GM18861 (cell line): ENCODE results near the gene HAPLN2.
"Not testable (repeated sequence)": the region's sequence is repeated elsewhere in the genome, so short reads cannot be mapped to it uniquely, and the experiment has no call there.

Source experiments
- ATAC-seq: cut with Tn5 transposase; IDR thresholded peaks from one replicate; pipeline ENCODE4 v1.9.1; 2021; ENCODE audit not compliant: unreplicated experiment

Gene HAPLN2

DNA sequence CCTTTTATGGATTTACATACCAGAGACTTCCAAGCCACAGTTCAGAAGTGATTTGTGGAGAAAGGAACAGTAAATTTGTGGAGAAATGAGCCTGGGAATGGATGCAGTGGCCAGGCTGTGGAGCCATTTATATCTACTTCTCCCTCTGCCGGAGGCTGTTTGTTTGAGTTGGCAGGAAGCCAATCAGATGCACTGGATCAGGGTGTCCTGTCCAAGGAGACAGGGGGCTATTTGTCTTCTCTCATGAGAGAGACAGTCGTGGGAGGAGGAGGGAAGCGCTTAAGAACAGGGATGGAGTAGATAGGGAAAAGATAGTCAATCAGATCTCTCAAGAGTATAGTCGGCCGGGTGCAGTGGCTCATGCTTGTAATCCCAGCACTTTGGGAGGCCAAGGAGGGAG lies 2.8 kb upstream of the HAPLN2 start:
- ATAC-seq = no peak

DNA sequence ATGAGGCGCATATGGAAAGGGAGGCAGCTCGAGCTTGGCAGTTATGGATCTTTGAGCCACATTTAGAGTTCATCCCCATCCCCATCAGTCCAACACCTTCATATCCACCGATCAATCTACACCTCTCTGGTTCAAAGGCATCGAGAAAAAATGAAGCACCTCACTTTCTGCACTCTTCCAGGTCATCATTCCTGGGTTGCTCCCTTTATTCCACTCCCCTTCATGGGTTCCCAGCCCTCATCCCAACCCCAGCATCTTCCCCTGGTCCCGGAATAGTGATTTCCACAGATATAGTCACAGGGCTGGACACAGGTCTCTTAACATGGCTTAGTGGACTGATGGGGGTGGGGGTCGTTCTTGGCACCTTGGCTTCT lies 354 bp downstream of the HAPLN2 start:
- no peak for ATAC-seq

DNA sequence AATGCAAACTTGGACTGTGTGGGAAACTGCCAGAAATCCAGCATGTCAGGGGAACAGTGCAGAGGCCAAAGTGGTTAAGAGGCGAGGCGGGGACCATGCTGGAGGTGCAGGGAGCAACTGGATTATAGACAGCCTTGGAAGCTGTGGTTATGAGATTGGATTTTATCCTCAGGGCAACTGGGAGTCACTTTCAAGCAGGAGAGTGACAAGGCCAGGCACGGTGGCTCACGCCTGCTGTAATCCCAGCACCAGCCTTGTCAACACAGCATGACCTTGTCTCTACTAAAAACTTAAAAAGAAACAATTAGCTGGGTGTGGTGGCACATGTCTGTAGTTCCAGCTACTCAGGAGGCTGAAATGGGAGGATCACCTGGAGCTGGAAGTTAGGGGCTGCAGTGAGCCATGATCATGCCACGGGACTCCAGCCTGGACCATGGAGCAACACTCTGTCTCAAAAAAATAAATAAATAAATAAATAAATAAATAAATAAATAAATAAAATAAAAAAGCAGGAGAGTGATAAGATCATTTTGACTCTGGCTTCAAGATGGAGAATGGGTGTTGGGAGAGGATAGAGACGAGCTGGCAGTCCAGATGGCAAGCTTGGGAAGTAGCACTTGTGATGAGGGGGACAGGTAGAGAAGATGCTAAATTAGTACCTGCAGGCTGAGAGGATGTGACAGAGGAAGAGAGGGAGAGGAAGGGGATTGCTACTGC lies 3.5 kb downstream of the HAPLN2 start:
- no peak for ATAC-seq

DNA sequence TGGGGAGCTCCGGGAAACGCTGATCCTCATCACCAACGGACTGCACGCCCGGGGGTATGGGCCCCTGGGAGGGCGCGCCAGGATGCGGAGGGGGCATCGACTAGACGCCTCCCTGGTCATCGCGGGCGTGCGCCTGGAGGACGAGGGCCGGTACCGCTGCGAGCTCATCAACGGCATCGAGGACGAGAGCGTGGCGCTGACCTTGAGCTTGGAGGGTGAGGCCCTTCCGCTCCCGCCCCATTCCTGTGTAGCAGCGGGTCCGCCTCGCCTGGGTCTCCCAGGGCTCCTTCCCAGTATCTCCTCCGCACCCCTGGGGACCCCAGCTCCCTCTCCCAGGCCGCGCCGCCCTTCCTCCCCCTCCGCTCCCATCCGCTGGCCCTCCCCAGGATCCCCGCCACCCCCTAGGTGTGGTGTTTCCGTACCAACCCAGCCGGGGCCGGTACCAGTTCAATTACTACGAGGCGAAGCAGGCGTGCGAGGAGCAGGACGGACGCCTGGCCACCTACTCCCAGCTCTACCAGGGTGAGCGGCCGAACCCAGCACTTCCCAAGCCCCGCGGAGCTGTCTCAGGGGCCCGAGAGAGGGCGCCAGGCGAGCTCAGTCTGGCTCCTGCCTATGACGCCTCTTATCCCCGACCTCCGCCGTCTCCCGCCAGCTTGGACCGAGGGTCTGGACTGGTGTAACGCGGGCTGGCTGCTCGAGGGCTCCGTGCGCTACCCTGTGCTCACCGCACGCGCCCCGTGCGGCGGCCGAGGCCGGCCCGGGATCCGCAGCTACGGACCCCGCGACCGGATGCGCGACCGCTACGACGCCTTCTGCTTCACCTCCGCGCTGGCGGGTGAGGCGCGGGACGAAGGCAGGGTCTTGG lies 5.0 kb downstream of the HAPLN2 start:
- ATAC-seq = no peak

DNA sequence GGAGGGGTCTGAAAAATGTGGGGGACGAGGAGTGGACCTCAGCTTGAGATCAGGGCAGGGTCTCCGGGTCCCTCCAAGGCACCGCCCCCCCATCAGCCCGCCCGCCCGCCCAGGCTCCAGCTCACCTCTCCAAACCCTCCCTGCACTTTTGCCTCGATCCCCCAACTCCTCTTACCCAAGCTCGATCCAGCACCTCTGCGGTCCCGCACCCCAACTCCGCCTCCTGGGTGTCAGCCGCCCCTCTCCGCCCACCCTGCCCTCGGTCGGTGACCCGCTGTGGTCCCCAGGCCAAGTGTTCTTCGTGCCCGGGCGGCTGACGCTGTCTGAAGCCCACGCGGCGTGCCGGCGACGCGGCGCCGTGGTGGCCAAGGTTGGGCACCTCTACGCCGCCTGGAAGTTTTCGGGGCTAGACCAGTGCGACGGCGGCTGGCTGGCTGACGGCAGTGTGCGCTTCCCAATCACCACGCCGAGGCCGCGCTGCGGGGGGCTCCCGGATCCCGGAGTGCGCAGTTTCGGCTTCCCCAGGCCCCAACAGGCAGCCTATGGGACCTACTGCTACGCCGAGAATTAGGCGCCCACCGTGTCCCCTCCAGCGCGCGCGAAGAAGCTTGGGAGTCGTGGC lies 5.7 kb downstream of the HAPLN2 start:
- ATAC-seq = no peak

DNA sequence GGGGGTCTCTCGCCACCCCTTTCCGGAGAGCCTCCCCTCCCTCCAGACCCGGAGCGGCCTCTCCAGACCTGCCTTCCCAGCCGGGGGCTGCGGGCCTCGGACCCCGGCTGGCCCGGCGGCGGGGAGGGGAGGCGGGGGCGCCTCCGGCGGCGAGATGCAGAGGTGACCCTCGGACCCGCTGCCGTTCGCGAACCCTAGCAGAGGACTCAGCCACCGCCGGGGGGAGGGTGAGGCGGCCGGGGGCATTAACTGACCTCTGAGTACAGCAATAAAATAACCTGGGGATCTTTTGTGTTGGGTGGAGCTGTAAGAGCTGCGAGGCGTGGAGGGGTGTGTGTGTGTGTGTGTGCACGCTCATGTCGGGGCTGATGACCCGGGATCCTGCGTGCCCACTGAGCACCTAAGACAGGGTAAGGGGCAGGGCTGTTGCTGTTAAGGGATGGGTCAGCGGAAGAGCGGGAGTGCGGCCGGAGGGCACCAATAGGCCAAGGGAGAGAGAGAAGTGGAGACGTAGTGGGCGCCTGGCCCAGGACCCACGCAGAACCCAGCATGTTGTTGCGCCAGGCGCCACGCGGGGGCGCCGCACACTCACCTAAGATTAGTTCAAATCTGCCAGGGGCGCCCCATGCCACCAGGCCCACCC lies 6.3 kb downstream of the HAPLN2 start:
- ATAC-seq = no peak

DNA sequence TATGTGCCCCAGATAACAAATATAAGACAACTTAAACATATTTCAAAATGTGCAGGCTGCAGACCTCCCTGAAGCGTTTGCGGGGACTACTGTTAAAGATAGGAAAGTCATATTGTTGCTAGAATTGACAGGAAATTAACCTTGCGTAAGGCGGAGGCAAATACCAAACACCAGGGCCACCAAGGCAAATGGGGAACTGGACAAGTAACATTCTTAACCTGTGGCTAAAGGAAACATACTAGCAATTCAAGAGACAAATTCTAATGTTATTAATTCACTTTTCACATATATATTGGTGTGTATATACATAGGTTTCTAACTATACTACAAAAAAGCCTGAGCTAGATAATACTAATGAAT lies 6.8 kb downstream of the HAPLN2 start:
- ATAC-seq = no peak

DNA sequence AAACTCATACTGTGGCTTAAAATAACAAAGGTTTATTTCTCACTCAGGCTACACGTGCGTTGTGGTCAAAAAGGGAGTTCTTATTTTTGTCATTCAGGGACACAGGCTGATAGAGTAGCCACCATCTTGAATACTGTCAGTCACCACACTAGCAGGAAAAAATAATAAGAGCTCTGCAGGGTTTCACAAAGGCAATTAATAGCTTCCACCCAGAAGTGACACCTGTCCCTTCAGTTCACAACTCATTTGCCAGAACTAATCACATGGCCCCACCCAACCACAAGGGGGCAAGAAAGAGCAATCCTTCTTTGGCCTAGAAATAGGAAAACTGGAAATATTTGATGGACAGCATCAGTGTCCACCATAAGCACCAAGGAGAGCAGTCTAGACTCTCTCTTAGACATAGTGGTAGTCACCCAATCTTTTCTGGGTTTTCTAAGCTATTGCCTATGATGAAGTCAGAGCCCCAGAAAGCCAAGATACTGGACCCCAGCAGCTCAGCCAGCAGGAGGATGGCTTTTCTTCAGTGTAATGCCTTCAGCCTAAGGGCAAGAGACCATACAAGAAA lies 8.2 kb downstream of the HAPLN2 start:
- ATAC-seq = no peak

DNA sequence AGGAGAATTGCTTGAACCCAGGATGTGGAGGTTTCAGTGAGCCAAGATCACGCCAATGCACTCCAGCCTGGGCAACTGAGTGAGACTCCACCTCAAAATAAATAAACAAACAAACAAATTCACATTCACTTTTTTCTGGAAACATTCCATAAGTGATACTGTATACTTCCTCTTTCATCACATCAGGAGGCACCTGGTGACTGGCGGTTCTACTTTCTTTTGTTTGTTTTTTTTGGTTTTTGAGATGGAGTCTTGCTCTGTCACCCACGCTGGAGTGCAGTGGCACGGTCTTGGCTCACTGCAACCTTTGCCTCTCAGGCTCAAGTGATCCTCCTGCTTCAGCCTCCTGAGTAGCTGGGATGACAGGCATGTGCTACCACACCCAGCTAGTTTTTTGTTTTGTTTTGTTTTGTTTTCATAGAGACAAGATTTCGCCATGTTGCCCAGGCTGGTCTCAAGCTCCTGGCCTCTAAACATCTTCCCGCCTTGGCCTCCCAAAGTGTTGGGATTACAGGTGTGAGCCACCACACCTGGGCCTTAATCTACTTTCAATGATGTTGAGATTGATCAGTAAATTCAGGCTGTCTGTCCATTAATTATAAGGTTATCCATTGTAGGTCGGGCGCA lies 10.7 kb downstream of the HAPLN2 start:
- ATAC-seq = no peak

DNA sequence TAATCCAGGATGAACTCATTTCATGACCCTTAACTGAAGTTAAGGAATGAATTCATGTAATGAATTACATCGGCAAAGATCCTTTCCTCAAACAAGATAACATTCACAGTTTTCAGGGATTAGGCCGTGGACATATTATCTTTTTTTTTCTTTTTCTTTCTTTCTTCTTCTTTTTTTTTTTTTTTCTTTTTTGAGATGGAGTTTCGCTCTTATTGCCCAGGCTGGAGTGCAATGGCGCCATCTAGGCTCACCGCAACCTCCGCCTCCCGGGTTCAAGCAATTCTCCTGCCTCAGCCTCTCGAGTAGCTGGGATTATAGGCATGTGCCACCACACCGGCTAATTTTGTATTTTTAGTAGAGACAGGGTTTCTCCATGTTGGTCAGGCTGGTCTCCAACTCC lies 11.9 kb downstream of the HAPLN2 start:
- ATAC-seq = not testable (repeated sequence)

DNA sequence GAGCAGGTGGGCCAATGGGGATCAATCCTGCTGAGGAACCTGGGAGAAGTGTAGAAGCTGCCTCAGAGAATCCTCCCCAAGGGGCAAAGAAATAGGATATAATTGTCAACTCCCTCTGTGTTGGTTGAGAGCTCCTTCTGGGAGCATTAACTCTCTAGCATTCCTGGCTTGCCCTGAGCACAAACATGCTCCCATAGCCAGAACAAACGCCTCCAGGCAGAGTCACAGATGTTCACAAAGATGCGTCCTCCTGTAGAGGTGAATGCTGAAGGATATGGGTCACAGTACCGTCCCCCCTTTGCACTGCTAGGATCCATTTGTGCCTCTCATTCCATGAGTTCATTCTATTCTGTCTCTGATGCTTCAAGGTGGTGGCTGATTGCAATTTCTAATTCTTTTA lies 13.1 kb downstream of the HAPLN2 start:
- ATAC-seq = no peak

DNA sequence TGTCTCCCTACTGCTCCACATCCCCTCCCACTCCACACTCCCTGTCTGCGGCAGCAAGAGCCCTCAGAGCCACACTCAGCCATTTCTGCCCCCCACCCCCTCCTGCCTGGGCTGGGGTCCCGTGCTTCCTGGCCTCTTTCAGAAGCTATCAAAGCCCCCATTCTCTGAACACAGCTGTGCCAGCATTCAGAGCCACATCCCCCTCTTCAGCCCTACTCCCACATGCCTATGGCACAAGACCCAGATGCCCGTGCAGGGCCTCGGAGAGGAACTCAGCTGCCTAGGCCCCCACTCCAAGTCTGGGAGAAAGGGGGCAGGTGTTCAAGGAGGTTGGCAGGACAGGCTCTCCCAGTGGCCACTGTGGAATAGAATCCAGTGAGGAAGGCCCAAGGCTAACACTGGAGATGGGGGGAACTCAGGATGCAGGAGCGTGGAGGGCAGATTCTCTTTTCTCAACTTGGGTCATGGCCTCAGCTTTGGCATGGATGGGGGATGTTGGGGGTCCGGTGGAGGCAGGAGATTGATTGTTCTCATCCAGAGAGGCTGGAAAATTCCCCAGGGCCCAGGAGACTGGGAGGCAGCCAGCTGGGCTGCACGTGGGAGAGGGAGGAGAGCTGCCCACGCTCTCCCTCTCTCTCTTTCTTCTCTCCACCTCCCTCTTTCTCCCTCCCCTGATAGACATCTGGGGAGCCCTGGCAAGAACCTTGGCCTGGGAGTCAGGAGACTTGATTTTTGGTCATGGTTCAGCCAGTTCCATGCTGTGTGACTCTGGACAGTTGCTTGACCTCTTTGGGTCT lies 19.2 kb downstream of the HAPLN2 start:
- no peak for ATAC-seq

DNA sequence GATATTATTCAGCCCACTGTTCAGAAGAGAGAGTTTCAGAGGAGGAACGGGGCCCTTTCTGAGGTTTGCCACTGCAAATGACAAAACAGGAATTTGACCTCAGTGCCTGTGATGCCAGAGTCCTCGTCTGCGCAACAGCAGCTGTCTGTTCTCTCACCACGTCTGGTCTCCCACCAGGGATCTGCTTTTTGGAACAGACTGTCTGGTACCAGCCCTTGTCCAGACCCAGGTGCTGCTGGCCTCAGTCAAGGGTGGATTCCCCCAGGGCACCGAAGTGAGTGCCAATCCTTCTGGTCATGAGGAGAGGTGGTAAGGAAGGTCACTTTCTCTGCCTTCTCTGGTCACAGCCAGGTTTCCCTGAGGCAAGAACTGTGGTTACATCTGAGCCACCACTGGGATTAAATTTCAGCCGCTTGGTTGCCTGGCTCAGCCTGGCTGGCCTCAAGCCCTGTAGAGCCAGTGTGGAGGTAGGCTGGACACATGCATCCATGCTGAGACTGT lies 20.4 kb downstream of the HAPLN2 start:
- no peak for ATAC-seq

DNA sequence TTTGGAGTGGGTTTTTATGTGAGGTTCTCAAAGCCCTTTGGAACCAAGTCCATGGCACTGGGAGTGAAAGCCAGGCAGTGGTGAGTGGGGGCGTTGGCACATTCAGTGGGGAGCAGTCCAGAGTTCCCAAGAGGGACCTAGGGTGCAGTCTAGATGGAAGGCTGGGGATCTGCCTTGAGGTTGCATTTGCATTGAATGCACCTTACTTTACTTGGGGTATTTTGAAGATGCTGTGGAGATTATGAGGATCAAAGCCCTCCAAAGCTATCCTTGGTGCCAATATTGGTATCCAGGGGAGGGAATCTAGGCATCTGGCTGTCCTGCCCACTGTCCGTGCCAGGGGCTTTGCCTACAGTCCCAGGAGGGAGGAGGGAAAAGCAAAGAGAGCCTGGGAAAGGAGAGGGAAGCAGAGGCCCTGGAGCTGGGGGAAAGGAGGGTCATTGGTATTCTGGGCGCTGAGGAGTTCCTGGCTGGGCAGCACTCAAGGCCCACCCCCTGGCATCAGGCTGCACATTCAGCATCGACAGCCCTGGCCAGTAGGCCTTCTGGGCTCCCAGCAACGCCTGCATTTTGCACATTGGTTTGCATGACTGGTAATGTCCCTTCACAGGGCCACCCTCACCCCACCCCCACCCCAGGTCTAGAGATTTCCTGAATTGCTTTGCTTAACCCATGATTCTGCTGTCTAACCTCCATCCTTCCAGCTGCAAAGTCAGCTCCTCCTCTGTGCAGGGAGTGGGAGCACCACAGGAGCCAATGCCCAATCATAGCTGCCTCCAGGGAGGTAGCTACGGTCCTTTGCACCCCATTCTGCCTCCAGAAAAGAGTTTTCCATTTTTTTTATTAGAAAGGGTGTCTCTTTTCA lies 21.9 kb downstream of the HAPLN2 start:
- ATAC-seq = no peak

DNA sequence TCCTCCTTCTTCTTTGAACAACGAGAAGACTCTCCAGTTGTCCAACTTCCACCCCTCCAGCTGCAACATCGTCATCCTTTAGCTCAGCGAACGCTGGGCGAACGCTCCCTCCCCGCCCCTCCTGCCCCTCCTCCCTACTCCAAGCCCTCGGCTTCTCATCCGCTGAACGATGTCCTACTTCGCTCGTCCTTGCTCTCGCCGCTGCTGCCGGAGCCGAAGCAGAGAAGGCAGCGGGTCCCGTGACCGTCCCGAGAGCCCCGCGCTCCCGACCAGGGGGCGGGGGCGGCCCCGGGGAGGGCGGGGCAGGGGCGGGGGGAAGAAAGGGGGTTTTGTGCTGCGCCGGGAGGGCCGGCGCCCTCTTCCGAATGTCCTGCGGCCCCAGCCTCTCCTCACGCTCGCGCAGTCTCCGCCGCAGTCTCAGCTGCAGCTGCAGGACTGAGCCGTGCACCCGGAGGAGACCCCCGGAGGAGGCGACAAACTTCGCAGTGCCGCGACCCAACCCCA lies 22.6 kb downstream of the HAPLN2 start, which contains the start of gene BCAN:
Gene BCAN (plus strand): TSS at position 357 of the 504 bp plus-strand sequence. CDS start 3,938 bp downstream, outside the sequence.
- ATAC-seq = no peak

DNA sequence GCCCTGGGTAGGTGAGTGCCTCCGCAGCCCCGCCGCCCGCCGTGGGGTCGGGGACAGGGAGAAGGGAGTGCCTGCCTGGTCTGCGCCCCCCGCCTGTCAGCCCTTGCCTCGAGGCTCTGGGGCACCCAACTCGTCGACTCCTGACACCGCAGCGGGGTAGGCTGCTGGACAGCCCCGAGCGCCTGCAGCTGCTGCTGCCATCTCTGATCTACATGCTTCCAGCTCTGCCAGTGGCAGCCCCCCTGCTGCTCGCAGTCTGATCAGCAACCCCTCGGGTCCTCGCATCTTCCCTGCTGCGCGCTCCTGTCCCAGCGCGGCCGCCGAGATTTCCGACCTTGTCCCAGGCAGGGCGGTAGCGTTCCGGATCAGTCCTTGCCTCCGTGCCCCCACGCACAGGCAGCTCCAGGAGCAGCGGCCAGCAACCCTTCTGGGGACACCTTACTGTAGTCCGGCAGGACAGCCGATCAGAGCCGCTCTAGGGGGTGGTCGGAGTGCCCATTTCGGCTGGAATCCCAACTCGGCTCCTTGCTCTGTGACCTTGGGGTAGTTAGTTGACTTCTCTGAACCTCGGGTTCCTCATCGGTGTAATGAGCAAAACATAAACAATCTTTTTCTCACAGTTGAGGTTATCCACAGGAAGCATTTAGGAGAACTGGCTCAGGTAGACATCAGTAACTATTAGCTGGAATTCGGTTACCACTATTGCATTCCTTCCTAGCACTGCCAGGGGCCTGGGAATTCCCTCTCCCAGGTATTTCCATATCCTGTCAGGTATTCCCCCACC lies 23.2 kb downstream of the HAPLN2 start:
- no peak for ATAC-seq

DNA sequence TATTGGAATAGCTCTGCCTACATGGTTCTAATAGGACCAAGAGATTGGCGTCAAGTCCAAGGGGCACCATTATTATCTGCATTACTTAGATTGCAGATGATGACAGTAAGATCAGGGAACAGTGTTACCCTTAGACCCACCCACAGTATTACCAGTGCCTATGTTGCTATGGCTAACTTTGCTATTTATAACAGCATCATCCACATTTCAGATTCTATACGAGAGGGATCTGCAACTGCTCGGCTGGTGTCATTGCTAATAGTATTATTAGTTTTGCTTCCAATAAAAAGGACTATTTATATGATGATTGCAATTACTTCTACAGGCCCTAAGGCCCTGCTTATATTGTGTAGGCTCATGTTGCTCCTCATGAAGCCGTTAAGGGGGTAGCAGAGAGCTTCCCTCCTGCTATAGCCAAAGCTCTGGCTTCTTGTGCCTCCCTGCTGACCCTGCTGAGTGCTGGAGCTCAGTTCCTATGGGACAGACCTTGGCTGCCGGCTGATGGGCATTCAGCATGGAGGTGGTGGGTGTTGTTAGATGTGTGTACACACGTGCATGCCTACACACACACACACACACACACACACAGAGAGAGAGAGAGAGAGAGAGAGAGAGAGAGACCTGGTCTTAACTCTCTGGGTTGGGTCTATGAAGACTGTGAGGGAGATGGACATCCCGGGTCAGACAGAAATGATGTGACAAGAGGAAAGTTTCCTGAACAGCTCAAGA lies 24.0 kb downstream of the HAPLN2 start:
- ATAC-seq = no peak
